ENCODE measurements around the gene CNOT2. TPM values are rescaled to one million over a fixed set of nuclear protein-coding genes. Genes with fewer than 3 reads are reported as not detected.

Gene CNOT2
- total and polyA plus RNA-seq, 2 donors (not counting 3 experiments of a cell fraction or from before 2014, with no cell fraction given): 52.2 to 79.7 TPM

DNA sequence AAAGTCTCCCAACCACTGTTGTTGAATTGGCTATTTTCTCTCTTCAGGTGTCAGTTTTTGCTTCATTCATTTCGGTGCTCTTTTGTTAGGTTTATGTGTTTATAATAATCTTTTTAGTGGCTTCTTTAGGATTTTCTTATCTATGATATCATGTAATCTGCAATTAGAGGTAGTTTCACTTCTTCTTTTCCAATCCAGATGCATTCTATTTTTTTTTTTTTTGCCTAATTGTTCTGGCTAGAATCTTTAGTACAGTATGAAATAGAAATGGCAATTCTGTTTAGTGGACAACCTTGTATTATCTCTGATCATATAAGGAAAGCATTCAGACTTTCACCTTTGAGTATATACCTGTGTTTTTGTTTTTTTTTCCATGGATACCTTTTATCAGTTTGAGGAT lies 17.4 kb downstream of the CNOT2 start:
- H3K9ac ChIP-seq (replicated peaks; ENCODE audit: extremely low read depth, insufficient read depth, low read length): no peak overlapping the region
- H3K4me1 ChIP-seq (ENCODE audit: control insufficient read depth, extremely low read depth, insufficient read depth, low read length): no peaks in the 10 kb centered on the region
- no peak overlapping the region for H3K4me3 ChIP-seq (replicated peaks in 1 of 3; ENCODE audit: insufficient read depth in 1 of 3, low read depth in 1 of 3, low read length in 3 of 3)
- dilution Hi-C loops (cut with MboI; ENCODE audit: extremely low pct_ligation_motif_present, low sequenced_read_pairs): no loop called here
- peaks cover 39% of the 10 kb centered on the region for H4K20me1 ChIP-seq (replicated peaks; ENCODE audit: control insufficient read depth, extremely low read depth, insufficient read depth, low read length)
- no peak overlapping the region for H3K27ac ChIP-seq (ENCODE audit: insufficient read depth, low read depth, low read length)
- ChIA-PET CTCF (no interaction called here), POLR2A (no interaction called here)
- H3K4me2 ChIP-seq (ENCODE audit: insufficient read depth, low read length): no peak overlapping the region
- FAIRE-seq: no peak
- intact Hi-C loops (cut with micrococcal nuclease): no loop called here
- H3K27me3 ChIP-seq (ENCODE audit: control insufficient read depth in 2 of 2, insufficient read depth in 2 of 2, low read length in 2 of 2): no peaks in the 10 kb centered on the region
- H3K79me2 ChIP-seq (ENCODE audit: control insufficient read depth, insufficient read depth, low read length): peaks cover 98% of the 10 kb centered on the region
- TF ChIP-seq JUN (IDR thresholded peaks at IDR 0.05; ENCODE audit: borderline replicate concordance, insufficient read depth, insufficient read length, low read depth) (no peak), GATA2 (IDR thresholded peaks at IDR 0.05; ENCODE audit: insufficient read depth, insufficient read length, low read depth, low read length) (no peak), MYC (IDR thresholded peaks at IDR 0.05; ENCODE audit: low read depth, low read length) (no peak), EZH2 (IDR thresholded peaks at IDR 0.05; ENCODE audit: borderline replicate concordance, low read depth, low read length, severe bottlenecking) (no peak), POLR2AphosphoS5 (IDR thresholded peaks at IDR 0.05; ENCODE audit: insufficient read depth, low read depth, low read length) (no peak), POLR2A (IDR thresholded peaks at IDR 0.05; ENCODE audit: low read depth, low read length) (no peak), FOS (IDR thresholded peaks at IDR 0.05; ENCODE audit: borderline replicate concordance, insufficient read depth, low read length) (no peak)
- TF ChIP-seq, protein P1, sequence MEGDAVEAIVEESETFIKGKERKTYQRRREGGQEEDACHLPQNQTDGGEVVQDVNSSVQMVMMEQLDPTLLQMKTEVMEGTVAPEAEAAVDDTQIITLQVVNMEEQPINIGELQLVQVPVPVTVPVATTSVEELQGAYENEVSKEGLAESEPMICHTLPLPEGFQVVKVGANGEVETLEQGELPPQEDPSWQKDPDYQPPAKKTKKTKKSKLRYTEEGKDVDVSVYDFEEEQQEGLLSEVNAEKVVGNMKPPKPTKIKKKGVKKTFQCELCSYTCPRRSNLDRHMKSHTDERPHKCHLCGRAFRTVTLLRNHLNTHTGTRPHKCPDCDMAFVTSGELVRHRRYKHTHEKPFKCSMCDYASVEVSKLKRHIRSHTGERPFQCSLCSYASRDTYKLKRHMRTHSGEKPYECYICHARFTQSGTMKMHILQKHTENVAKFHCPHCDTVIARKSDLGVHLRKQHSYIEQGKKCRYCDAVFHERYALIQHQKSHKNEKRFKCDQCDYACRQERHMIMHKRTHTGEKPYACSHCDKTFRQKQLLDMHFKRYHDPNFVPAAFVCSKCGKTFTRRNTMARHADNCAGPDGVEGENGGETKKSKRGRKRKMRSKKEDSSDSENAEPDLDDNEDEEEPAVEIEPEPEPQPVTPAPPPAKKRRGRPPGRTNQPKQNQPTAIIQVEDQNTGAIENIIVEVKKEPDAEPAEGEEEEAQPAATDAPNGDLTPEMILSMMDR (IDR thresholded peaks at IDR 0.05; ENCODE audit: extremely low read depth in 1 of 2, insufficient read depth in 1 of 2, low read depth in 1 of 2, low read length in 2 of 2): no peak
- TF ChIP-seq, protein P2, sequence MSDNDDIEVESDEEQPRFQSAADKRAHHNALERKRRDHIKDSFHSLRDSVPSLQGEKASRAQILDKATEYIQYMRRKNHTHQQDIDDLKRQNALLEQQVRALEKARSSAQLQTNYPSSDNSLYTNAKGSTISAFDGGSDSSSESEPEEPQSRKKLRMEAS (IDR thresholded peaks at IDR 0.05; ENCODE audit: insufficient read depth, insufficient read length): no peak
- DNase-seq (ENCODE audit: low read depth, low spot score): no peak
- no peak overlapping the region for H2AFZ ChIP-seq (ENCODE audit: low read depth, low read length)
- H3K9me3 ChIP-seq (replicated peaks; ENCODE audit: control insufficient read depth, insufficient read depth, low read length): no peaks in the 10 kb centered on the region
- BruUV-seq (replicated peaks): no TSS peak
- no peaks in the 10 kb centered on the region for H3K9me1 ChIP-seq (replicated peaks; ENCODE audit: control insufficient read depth, extremely low read depth, insufficient read depth, low read length)
- H3K36me3 ChIP-seq (ENCODE audit: control insufficient read depth in 2 of 2, extremely low read depth in 1 of 2, insufficient read depth in 2 of 2, low read length in 2 of 2): no peaks in the 10 kb centered on the region

Measured in endothelial cell of umbilical vein (primary cell).